ENCODE results near the gene ERC2. TPM values are rescaled to one million over a fixed set of nuclear protein-coding genes. Genes with fewer than 3 reads are reported as not detected.

ERC2 gene
- total RNA-seq, 1 donor from 2014 or later, result 7.4 TPM

GRCh38 chr3:55955891-55956477, 512.3 kb downstream of the ERC2 start:
- H3K27me3 Mint-ChIP-seq (ENCODE audit: low read depth, unreplicated experiment), result no peaks in the 10 kb centered on the region
- Histone ChIP-seq H3K27me3 (ENCODE audit: insufficient read depth, low read length) (no peaks in the 10 kb centered on the region), H3K27ac (ENCODE audit: low read depth, low read length) (no peak overlapping the region), H3K4me1 (ENCODE audit: insufficient read depth, low read length) (no peaks in the 10 kb centered on the region), H4K20me1 (ENCODE audit: insufficient read depth, low read length) (no peaks in the 10 kb centered on the region), H3K9ac (ENCODE audit: low read length) (no peak overlapping the region), H3K36me3 (ENCODE audit: insufficient read depth, low read length) (no peaks in the 10 kb centered on the region), H3K4me2 (ENCODE audit: low read length) (no peak overlapping the region), H2AFZ (ENCODE audit: low read depth, low read length) (no peak overlapping the region), H3K9me3 (ENCODE audit: insufficient read depth, low read depth, low read length) (no peaks in the 10 kb centered on the region), H3K4me3 (ENCODE audit: insufficient read depth, low read depth, low read length) (no peak overlapping the region), H3K79me2 (ENCODE audit: insufficient read depth, low read length) (no peaks in the 10 kb centered on the region)
- H3K4me3 Mint-ChIP-seq (ENCODE audit: unreplicated experiment), result no peak overlapping the region
- no peak for DNase-seq (ENCODE audit: low read depth)
- no peak for TF ChIP-seq EZH2 (IDR thresholded peaks at IDR 0.05; ENCODE audit: insufficient read depth, low read length)
- TF ChIP-seq CTCF (IDR thresholded peaks at IDR 0.05; ENCODE audit: insufficient read depth, low read depth, low read length), result no peak
- H3K27ac Mint-ChIP-seq (ENCODE audit: unreplicated experiment), result no peak overlapping the region
- no peaks in the 10 kb centered on the region for H3K4me1 Mint-ChIP-seq (ENCODE audit: low read depth, unreplicated experiment)
- peaks cover 4% of the 10 kb centered on the region for H3K36me3 Mint-ChIP-seq (ENCODE audit: low read depth, unreplicated experiment)
- FAIRE-seq, result no peak
- peaks cover 1% of the 10 kb centered on the region for H3K9me3 Mint-ChIP-seq (ENCODE audit: unreplicated experiment)

GRCh38 chr3:55951388-55951787, 516.9 kb downstream of the ERC2 start:
- Histone ChIP-seq H3K79me2 (ENCODE audit: insufficient read depth, low read length) (no peaks in the 10 kb centered on the region), H3K27me3 (ENCODE audit: insufficient read depth, low read length) (no peaks in the 10 kb centered on the region), H3K27ac (ENCODE audit: low read depth, low read length) (no peak overlapping the region), H3K9ac (ENCODE audit: low read length) (no peak overlapping the region), H4K20me1 (ENCODE audit: insufficient read depth, low read length) (no peaks in the 10 kb centered on the region), H3K4me1 (ENCODE audit: insufficient read depth, low read length) (no peaks in the 10 kb centered on the region), H3K4me2 (ENCODE audit: low read length) (no peak overlapping the region), H3K36me3 (ENCODE audit: insufficient read depth, low read length) (no peaks in the 10 kb centered on the region), H2AFZ (ENCODE audit: low read depth, low read length) (no peak overlapping the region), H3K9me3 (ENCODE audit: insufficient read depth, low read depth, low read length) (no peaks in the 10 kb centered on the region), H3K4me3 (ENCODE audit: insufficient read depth, low read depth, low read length) (no peak overlapping the region)
- Mint-ChIP-seq H3K27ac (ENCODE audit: unreplicated experiment) (no peak overlapping the region), H3K27me3 (ENCODE audit: low read depth, unreplicated experiment) (no peaks in the 10 kb centered on the region), H3K4me1 (ENCODE audit: low read depth, unreplicated experiment) (no peaks in the 10 kb centered on the region), H3K4me3 (ENCODE audit: unreplicated experiment) (no peak overlapping the region), H3K36me3 (ENCODE audit: low read depth, unreplicated experiment) (no peaks in the 10 kb centered on the region), H3K9me3 (ENCODE audit: unreplicated experiment) (peaks cover 1% of the 10 kb centered on the region)
- TF ChIP-seq EZH2 (IDR thresholded peaks at IDR 0.05; ENCODE audit: insufficient read depth, low read length) (no peak), CTCF (IDR thresholded peaks at IDR 0.05; ENCODE audit: insufficient read depth, low read depth, low read length) (no peak)
- FAIRE-seq (no peak), DNase-seq (ENCODE audit: low read depth) (no peak)

- no peak for FAIRE-seq
- Mint-ChIP-seq H3K9me3 (ENCODE audit: unreplicated experiment) (no peaks in the 10 kb centered on the region), H3K27me3 (ENCODE audit: low read depth, unreplicated experiment) (no peaks in the 10 kb centered on the region), H3K27ac (ENCODE audit: unreplicated experiment) (no peak overlapping the region), H3K36me3 (ENCODE audit: low read depth, unreplicated experiment) (no peaks in the 10 kb centered on the region), H3K4me1 (ENCODE audit: low read depth, unreplicated experiment) (no peaks in the 10 kb centered on the region), H3K4me3 (ENCODE audit: unreplicated experiment) (no peak overlapping the region)
- H3K79me2 ChIP-seq (ENCODE audit: insufficient read depth, low read length), result no peaks in the 10 kb centered on the region
- no peak for DNase-seq (ENCODE audit: low read depth)
- H3K36me3 ChIP-seq (ENCODE audit: insufficient read depth, low read length), result no peaks in the 10 kb centered on the region
- no peak overlapping the region for H3K9ac ChIP-seq (ENCODE audit: low read length)
- no peak overlapping the region for H3K4me3 ChIP-seq (ENCODE audit: insufficient read depth, low read depth, low read length)
- H2AFZ ChIP-seq (ENCODE audit: low read depth, low read length), result no peak overlapping the region
- no peaks in the 10 kb centered on the region for H3K9me3 ChIP-seq (ENCODE audit: insufficient read depth, low read depth, low read length)
- no peaks in the 10 kb centered on the region for H4K20me1 ChIP-seq (ENCODE audit: insufficient read depth, low read length)
- no peaks in the 10 kb centered on the region for H3K27me3 ChIP-seq (ENCODE audit: insufficient read depth, low read length)
- H3K4me2 ChIP-seq (ENCODE audit: low read length), result no peak overlapping the region
- TF ChIP-seq EZH2 (IDR thresholded peaks at IDR 0.05; ENCODE audit: insufficient read depth, low read length), result no peak
- TF ChIP-seq CTCF (IDR thresholded peaks at IDR 0.05; ENCODE audit: insufficient read depth, low read depth, low read length), result no peak
- no peaks in the 10 kb centered on the region for H3K4me1 ChIP-seq (ENCODE audit: insufficient read depth, low read length)
- H3K27ac ChIP-seq (ENCODE audit: low read depth, low read length), result no peak overlapping the region
These were observed 520.9 kb downstream of the ERC2 start for GRCh38 chr3:55947406-55947805.

Measured in astrocyte (in vitro differentiated cells and primary cell).